Measurements from ENCODE around the gene SAXO1. TPM values are rescaled to one million over a fixed set of nuclear protein-coding genes. Genes with fewer than 3 reads are reported as not detected.

SAXO1 gene
- total RNA-seq, 1 donor from 2014 or later: 0.15 TPM

DNA sequence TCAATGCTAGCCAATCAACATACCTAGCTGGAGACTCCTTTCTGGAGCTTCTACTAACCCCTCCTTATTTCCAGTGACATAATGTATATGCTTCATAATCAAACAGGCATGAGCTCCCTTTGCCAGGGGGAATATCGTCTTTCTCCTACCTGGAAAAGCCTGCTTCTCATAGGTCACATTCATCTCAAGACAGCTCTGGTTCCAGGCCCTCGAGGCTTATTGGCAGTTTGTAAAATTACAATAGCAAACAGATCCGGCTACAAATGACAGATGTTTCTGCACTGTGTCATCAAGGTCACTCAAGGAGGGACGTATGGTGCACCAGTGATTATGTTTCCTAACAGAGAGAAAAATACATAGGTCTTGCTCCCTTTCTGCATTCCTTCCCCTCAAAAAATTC is 140.0 kb downstream of the SAXO1 start:
- intact Hi-C loops (cut with DNase I): no loop called here
- no peaks in the 10 kb centered on the region for H3K36me3 ChIP-seq
- peaks cover 5% of the 10 kb centered on the region for H3K9me3 ChIP-seq
- H3K27me3 ChIP-seq (ENCODE audit: low read depth): no peaks in the 10 kb centered on the region
- TF ChIP-seq CTCF (IDR thresholded peaks at IDR 0.05): no peak
- ATAC-seq (no peak), DNase-seq (no peak)
- H3K4me1 ChIP-seq: no peaks in the 10 kb centered on the region
- no peak overlapping the region for H3K4me3 ChIP-seq
- no peak overlapping the region for H3K27ac ChIP-seq

DNA sequence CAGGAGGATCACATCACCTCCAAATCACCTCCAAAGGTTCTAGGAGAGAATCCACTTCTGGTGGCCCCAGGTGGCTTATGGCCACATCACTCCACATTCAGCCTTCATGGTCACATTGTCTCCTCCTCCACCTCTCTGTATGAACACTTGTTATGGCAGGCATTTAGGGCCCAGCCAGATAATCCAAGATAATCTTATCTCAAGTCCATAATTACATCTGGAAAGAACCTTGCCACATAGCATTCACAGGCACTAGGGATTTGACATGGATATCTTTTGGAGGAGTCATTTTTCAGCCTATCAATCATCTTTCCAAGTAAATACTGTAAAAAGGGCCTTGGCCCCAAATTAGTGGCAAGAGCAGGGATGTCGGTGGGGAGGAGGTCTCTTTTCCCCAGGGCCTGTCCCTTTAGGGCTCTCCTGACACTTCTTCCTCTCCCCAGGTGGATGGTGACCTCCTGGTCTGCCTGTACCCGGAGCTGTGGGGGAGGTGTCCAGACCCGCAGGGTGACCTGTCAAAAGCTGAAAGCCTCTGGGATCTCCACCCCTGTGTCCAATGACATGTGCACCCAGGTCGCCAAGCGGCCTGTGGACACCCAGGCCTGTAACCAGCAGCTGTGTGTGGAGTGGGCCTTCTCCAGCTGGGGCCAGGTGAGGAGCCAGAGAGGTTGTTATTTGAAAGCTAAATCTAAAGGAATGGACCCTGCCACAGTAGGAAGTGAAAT is 140.9 kb downstream of the SAXO1 start:
- no peak overlapping the region for H3K27ac ChIP-seq
- no peak for DNase-seq

GRCh38 chr9:18890372-18890771 is 142.6 kb downstream of the SAXO1 start:
- Histone ChIP-seq H3K27ac (no peak overlapping the region), H3K9me3 (no peaks in the 10 kb centered on the region), H3K36me3 (no peaks in the 10 kb centered on the region), H3K4me1 (no peaks in the 10 kb centered on the region), H3K27me3 (ENCODE audit: low read depth) (no peaks in the 10 kb centered on the region), H3K4me3 (no peak overlapping the region)
- no peak for DNase-seq
- no peak for TF ChIP-seq CTCF (IDR thresholded peaks at IDR 0.05)
- no peak for ATAC-seq
- intact Hi-C loops (cut with DNase I): no loop called here

More for the DNA sequence above, 140.9 kb downstream of the SAXO1 start:
- intact Hi-C loops (cut with DNase I): no loop called here
- no peaks in the 10 kb centered on the region for H3K27me3 ChIP-seq (ENCODE audit: low read depth)
- H3K36me3 ChIP-seq: no peaks in the 10 kb centered on the region
- no peaks in the 10 kb centered on the region for H3K4me1 ChIP-seq
- peaks cover 5% of the 10 kb centered on the region for H3K9me3 ChIP-seq
- no peak overlapping the region for H3K4me3 ChIP-seq
- no peak for TF ChIP-seq CTCF (IDR thresholded peaks at IDR 0.05)
- no peak for ATAC-seq

DNA sequence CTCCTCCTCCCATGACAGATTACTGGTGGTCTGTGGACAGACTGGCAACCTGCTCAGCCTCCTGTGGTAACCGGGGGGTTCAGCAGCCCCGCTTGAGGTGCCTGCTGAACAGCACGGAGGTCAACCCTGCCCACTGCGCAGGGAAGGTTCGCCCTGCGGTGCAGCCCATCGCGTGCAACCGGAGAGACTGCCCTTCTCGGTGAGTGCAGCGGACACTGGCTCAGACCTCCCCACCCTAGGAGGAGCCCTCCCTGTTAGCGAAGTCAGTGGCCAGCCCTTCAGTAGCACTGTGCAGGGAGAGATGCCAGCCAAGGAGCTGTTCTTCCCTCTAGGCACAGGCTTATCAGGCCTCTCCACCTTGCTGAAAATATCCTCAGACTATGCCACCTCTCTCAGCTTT is 143.5 kb downstream of the SAXO1 start:
- intact Hi-C loops (cut with DNase I): no loop called here
- H3K9me3 ChIP-seq: no peaks in the 10 kb centered on the region
- H3K4me3 ChIP-seq: no peak overlapping the region
- no peak for ATAC-seq
- H3K4me1 ChIP-seq: no peaks in the 10 kb centered on the region
- H3K27me3 ChIP-seq (ENCODE audit: low read depth): no peaks in the 10 kb centered on the region
- no peaks in the 10 kb centered on the region for H3K36me3 ChIP-seq
- no peak for TF ChIP-seq CTCF (IDR thresholded peaks at IDR 0.05)
- no peak for DNase-seq
- H3K27ac ChIP-seq: no peak overlapping the region

- H3K4me3 ChIP-seq: no peak overlapping the region
- ATAC-seq (no peak), DNase-seq (no peak)
- no peaks in the 10 kb centered on the region for H3K27me3 ChIP-seq (ENCODE audit: low read depth)
- no peak for TF ChIP-seq CTCF (IDR thresholded peaks at IDR 0.05)
- H3K9me3 ChIP-seq: no peaks in the 10 kb centered on the region
- H3K4me1 ChIP-seq: no peaks in the 10 kb centered on the region
- intact Hi-C loops (cut with DNase I): no loop called here
- no peak overlapping the region for H3K27ac ChIP-seq
- no peaks in the 10 kb centered on the region for H3K36me3 ChIP-seq
These were observed 144.7 kb downstream of the SAXO1 start for GRCh38 chr9:18888290-18888689.
